Peyer's patch (tissue), 4 donors: ENCODE measurements around the gene SRRM3.

Experiments
- POLR2A ChIP-seq, 2 donors: fragments of 450-650 bp; IDR thresholded peaks; one replicate each; pipeline ENCODE4 v1.5.1; 2017; ENCODE audit warnings: antibody characterized with exemption in 2 of 2, mild to moderate bottlenecking in 2 of 2, moderate library complexity in 2 of 2
- TF ChIP-seq, protein P1 (sequence below), 6 experiments: fragments of 450-650 bp in 4 of 6; fragments of 200-600 bp in 2 of 6; sonication (generic) in 1 of 6; IDR thresholded peaks; one replicate each; pipeline ENCODE4 v1.5.1; 2017 to 2019; ENCODE audit warnings: antibody characterized with exemption in 6 of 6, mild to moderate bottlenecking in 3 of 6, moderate library complexity in 1 of 6

GRCh38 chr7:76225951-76226350 lies 24.3 kb downstream of the SRRM3 start:
- TF ChIP-seq, protein P1, sequence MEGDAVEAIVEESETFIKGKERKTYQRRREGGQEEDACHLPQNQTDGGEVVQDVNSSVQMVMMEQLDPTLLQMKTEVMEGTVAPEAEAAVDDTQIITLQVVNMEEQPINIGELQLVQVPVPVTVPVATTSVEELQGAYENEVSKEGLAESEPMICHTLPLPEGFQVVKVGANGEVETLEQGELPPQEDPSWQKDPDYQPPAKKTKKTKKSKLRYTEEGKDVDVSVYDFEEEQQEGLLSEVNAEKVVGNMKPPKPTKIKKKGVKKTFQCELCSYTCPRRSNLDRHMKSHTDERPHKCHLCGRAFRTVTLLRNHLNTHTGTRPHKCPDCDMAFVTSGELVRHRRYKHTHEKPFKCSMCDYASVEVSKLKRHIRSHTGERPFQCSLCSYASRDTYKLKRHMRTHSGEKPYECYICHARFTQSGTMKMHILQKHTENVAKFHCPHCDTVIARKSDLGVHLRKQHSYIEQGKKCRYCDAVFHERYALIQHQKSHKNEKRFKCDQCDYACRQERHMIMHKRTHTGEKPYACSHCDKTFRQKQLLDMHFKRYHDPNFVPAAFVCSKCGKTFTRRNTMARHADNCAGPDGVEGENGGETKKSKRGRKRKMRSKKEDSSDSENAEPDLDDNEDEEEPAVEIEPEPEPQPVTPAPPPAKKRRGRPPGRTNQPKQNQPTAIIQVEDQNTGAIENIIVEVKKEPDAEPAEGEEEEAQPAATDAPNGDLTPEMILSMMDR (IDR thresholded peaks at IDR 0.05), result no peak
- no peak for TF ChIP-seq POLR2A (IDR thresholded peaks at IDR 0.05)
